Amniotic epithelial cell (primary cell): ENCODE results near the gene SEPHS1.
A peak's percentile ranks its signal among the peaks of the same experiment; 100 is the strongest.

Source experiments
- DNase-seq: peaks from one replicate; pipeline ENCODE4 v3.0.0-alpha.2; 2010; ENCODE audit warnings: low read depth

Gene SEPHS1

GRCh38 chr10:13327534-13327933, 20.6 kb downstream of the SEPHS1 start:
- DNase-seq: no peak

GRCh38 chr10:13322615-13323148, 25.4 kb downstream of the SEPHS1 start:
- DNase-seq: no peak

DNA sequence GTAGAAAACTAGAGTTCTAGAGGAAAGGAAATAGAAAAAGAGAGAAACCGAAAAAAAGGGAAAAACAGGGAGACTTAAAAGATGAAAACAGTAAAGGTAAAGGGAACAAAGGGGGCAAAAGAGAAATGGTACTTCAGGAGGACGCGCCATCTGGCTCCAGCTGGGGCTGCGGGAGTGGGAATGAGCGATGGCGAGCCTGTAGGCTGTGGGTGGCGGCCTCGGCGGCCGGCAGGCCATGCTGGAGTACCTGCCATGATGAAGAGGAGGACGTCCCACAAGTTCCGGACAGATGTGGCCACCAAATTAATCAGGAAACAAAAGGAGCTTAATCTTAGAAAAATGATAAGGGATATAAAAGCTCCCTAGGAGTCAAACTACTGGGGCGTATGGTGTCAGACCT, 26.5 kb downstream of the SEPHS1 start:
- DNase-seq: no peak

GRCh38 chr10:13319166-13319565, 28.9 kb downstream of the SEPHS1 start:
- no peak for DNase-seq

DNA sequence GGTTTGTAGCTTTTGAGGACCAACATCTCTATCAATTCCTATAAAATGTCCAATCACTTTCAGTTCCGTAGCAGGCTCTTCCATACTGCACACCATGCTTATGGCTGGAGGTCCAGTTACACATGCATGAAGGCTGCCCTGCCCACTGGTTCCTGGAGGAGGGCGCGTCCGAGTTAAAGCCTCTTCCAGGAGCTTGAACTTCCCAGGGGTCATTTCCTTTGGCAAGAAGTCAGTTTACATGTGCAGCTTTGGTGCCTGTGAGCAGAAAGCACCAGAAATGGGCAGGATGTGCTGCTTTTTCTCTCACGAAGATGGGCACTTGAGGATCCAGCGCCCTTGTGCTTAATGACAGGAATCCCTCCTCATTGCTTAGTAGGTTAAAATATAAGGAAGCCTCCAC, 30.6 kb downstream of the SEPHS1 start:
- no peak for DNase-seq

- no peak for DNase-seq
Observed at GRCh38 chr10:13316635-13317311, 31.3 kb downstream of the SEPHS1 start.

DNA sequence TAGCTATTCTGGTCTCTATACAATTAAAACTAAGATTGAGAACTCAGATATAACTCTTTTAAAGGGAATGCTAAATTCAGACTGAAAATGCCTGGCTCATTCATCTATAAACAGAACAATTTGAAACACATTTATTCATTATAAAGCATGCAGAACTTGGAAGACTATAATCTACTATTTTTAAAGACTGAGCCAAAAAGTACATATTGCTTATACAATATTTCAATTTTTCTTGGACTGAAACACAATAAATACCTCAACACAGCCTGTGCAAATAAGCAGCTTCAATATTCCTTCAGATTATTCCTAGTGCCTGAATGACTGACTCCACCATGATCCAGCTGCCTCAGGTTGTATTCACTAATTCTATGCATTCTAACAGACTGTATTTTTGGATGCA, 32.7 kb downstream of the SEPHS1 start:
- DNase-seq: no peak

- no peak for DNase-seq
Observed at GRCh38 chr10:13311177-13311575, 36.9 kb downstream of the SEPHS1 start.

DNA sequence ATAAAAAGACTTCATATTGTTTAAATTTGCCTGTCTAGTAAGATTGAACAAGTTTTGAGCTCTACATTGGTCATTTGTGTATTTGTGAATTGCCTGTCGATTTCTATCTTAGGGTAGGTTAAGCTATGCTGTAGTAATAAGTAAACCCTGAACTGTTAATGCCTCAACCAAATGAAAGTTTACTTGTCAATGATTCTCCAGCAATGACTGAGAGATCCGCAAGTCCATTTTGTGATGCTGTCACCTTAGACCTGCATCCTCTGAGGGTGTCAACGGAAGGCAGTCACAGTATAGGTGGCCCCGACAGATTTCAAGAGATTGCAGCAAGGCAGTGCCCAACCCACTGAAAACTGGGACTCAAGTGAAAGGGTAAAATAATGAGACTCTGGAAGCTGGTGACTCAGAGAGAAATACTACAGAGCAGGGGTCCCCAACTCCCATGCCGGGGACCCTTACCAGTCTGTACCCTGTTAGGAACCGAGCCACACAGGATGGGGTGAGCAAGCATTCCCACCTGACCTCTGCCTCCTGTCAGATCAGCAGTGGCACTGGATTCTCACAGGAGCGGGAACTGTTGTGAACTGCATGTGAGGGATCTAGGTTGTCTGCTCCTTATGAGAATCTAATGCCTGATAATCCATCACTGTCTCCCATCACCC, 37.4 kb downstream of the SEPHS1 start:
- DNase-seq: no peak

- no peak for DNase-seq
Observed at GRCh38 chr10:13309792-13310191, 38.3 kb downstream of the SEPHS1 start.

DNA sequence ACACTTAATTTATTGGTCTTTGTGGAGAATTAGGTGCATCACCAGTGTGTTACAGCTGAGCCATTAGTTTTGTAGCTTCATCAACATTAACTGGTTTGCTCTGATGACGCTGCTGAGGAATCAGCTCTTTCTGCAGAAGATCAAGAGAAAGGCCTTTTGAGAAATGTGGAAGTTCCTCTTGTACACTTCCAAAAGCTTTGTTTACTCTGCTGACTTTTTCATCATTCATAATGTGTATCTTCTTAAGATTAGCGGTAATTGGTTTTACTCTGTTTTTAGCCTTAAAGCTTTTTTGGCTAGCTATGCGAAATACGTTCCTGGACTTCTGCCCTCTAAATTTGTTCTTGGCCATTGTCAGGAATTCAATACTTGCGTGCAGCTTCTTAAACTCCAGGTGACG, 40.0 kb downstream of the SEPHS1 start:
- DNase-seq: no peak

DNA sequence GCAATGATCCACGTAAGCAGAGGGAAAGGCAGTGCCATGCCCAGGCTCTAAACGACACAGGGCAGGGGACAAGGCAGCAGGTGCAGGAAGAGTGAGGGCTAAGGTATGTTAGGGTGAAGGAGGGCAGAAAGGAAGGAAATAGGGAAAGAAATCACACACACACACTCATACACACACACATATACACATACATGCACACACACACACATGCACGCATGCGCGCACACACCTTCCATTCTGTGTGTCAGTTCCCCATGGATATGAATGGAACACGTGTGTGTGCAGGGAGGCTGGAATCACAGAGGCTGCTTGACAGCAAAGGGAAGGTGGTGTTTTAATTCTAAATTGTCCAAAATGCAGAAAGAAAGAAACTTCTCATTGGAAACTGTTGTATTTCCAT, 42.0 kb downstream of the SEPHS1 start:
- DNase-seq: no peak

DNA sequence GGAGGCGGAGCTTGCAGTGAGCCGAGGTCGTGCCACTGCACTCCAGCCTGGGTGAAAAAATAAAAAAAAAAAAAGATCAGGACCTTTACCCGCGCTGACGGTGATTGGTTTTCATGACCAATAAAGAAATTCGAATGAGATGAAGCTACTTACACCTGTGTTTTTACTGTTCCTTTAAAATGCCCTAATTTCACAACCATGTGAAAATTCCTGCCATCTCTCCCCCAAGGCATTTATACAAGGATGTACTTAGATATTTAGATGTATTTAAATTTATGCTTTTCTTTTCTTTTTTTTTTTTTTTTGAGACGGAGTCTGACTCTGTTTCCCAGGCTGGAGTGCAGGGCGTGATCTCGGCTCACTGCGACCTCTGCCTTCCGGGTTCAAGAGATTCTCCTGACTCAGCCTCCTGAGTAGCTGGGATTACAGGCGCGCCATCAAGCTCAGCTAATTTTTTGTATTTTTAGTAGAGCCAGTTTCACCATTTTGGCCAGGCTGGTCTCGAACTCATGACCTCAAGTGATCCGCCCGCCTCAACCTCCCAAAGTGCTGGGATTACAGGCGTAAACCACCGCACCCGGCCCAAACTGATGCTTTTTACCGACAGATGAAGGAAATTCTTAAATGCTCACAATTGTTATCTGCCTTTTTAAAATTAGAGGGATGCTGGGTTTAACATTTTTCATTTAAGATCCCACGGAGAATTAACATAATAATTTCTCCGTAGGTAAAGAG, 45.1 kb downstream of the SEPHS1 start:
- DNase-seq: no peak

DNA sequence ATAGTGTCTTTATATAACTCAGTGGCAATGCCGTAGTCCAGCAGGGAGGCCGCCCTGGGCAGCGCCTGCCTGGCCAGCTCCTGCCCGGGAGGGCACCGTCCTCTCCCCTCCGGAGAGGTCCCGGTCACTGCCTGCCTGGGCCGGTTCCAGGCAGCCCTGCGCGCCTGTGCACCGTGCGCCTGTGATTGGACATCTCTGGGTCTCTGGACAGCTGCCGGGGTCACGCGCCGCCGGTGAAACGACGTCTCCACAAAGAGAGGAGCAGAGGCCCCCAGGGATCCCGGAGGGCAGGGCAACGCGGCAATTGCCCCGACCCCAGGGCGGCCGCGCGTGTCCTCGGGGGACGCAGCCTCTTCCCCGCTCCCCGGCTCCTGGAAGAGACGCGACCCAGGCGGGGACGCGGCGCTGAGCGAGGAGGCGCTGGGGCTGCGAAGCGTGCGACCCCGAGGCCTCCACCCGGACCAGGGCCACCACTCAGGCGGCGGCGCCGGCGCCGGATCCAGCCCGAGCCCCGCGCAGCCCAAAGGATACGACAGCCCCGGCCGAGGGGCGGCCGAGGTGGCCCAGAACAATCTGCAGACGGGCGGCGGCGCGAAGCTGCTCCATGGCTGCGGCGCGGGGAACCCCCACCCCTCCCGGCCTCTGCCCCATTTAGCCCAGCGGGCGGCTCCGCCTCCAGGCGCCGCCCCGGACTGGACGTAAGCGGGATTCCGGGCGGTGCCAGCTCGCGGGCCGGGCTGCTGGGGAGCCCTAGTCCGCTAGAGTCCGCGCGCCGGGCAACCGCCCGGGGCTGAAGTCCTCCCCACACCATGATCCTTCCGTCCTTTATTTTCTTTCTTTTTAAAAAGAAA, 48.4 kb downstream of the SEPHS1 start, which contains the start of gene PHYH:
Gene PHYH, minus strand, starts transcription at position 628 of the 851 bp plus-strand sequence. Its CDS starts 22 bp downstream, at position 606.
- DNase-seq: peak; percentile 79

GRCh38 chr10:13298748-13299436, 49.2 kb downstream of the SEPHS1 start:
- DNase-seq: no peak

DNA sequence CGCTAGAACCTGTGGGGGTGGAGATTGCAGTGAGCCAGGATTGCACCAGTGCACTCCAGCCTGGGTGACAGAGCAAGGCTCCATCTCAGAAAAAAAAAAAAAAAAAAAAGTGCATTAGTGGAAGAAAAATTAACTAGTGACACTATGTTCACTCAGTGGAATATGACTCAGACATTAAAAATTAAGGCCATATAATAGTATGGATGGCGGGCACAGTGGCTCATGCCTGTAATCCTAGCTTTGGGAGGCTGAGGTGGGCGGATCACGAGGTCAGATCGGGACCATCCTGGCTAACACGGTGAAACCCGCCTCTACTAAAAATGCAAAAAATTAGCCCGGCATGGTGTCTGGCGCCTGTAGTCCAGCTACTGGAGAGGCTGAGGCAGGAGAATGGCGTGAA, 51.6 kb downstream of the SEPHS1 start:
- no peak for DNase-seq

DNA sequence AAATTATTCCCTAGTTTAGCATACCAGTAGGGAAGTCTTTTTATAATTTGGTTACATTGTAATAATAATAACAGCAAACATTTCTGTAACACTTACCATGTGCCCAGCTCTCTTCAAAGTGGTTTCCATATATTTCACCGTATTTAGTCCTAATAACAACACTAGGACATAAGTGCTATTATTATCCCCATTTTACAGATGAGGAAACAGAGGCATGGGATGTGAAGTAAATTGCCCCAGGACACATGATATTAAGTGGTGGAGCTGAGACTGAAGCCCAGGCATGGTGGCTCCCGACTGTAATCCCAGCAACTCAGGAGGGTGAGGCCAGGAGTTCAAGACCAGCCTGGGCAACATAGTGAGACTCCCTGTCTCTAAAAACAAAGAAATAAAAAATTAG, 53.3 kb downstream of the SEPHS1 start:
- DNase-seq: no peak

DNA sequence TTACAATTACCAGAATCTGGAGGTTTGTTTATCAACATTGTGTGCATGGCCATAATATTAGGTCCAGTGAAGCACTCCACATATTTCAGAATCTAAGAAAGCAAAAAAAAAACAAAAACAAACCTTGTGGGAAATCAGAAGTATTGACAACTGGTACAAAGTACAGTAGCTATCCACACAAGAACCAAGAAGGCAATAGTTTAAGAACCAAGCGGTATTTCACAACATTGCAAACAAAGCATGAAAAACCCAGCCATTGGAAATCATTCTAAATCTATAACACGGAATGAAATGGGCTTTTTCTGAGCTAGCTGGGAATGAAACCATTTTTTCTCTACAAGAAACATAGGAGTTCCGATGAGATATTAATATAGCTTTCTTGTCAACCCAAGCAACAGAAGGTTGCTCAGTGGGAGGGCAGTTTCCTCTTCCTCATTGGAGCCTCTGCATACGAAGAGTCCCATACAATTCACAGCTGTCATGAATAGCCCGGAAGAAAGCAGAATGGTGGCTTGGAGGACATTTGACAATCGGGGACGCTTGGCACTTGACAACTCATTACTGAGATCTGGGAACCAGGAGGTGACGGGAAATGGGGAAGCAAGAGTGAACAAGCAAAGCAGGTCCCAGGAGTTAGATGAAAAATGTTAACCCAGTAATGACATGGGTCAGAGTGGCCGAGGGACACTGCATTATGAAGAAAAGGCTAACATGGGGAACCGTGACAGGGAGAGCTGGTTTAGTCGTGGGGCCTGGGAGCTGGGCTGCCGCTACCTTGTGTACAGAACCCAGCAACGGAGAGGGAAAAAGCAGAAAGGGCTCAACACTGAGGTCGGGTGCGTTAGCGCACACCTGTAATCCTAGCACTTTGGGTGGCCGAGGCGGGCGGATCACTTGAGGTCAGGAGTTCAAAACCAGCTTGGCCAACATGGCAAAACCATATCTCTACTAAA, 56.0 kb downstream of the SEPHS1 start:
- DNase-seq: no peak

GRCh38 chr10:13291061-13291460, 57.0 kb downstream of the SEPHS1 start:
- no peak for DNase-seq

GRCh38 chr10:13284050-13284449, 64.0 kb downstream of the SEPHS1 start:
- no peak for DNase-seq
